Sciatic nerve (tissue), 2 donors: ENCODE data around the gene ANKRD1. TPM values are rescaled to one million over a fixed set of nuclear protein-coding genes. Genes with fewer than 3 reads are reported as not detected.
"Not testable (repeated sequence)": the region's sequence is repeated elsewhere in the genome, so short reads cannot be mapped to it uniquely, and the experiment has no call there.

Experiments
- ATAC-seq: fragments of 200-7000 bp; cut with Tn5 transposase; one replicate; pipeline ENCODE4 v1.9.1; 2020; ENCODE audit warnings: mild to moderate bottlenecking, moderate library complexity
- DNase-seq: peaks from one replicate; pipeline ENCODE4 v3.0.0-alpha.2; 2020; ENCODE audit warnings: low spot score
- intact Hi-C: fragments of 100-400 bp; cut with DNase I; formaldehyde crosslinking; loops from one replicate; pipeline ENCODE4 v1.14.2; 2022
- total RNA-seq: library from RNA; stranded (reverse); fragmentation: NEBNext Ultra II Directional; extraction: Animal tissue kit (Norgen Biotek cat#: 25700); gene quantifications from one replicate; pipeline ENCODE4 v1.2.1, GENCODE V29; 2021
- donor health status: DM: no; HTN: no; CAD: no.
- donor health status: DM: no; HTN: no; CAD: no.

ANKRD1 gene
- 0.36 TPM for total RNA-seq

GRCh38 chr10:90920986-90921666 lies at the start of gene ANKRD1:
Gene ANKRD1 (minus strand): TSS chr10:90921087. CDS start chr10:90921027, 60 bp downstream.
- ATAC-seq (no peak), DNase-seq (no peak)
- intact Hi-C loops: no loop called here

- DNase-seq (no peak), ATAC-seq (no peak)
- intact Hi-C loops: no loop called here
Measured at GRCh38 chr10:90969947-90970673, 49.2 kb upstream of the ANKRD1 start.

- ATAC-seq (no peak), DNase-seq (no peak)
- intact Hi-C loops: no loop called here
Measured at GRCh38 chr10:90969121-90969534, 48.2 kb upstream of the ANKRD1 start.

- DNase-seq (no peak), ATAC-seq (no peak)
- intact Hi-C loops: no loop called here
Measured at GRCh38 chr10:90968328-90969081, 47.6 kb upstream of the ANKRD1 start.

GRCh38 chr10:90967865-90968264 lies 47.0 kb upstream of the ANKRD1 start:
- intact Hi-C loops: no loop called here
- ATAC-seq (no peak), DNase-seq (no peak)

- intact Hi-C loops: no loop called here
Measured at GRCh38 chr10:90966146-90966545, 45.3 kb upstream of the ANKRD1 start.

GRCh38 chr10:90965720-90966119 lies 44.8 kb upstream of the ANKRD1 start:
- intact Hi-C loops: no loop called here
- DNase-seq (no peak), ATAC-seq (peak; percentile 47)

More at GRCh38 chr10:90966146-90966545, 45.3 kb upstream of the ANKRD1 start:
- ATAC-seq (peak; percentile 47), DNase-seq (no peak)

- peak; percentile 74 for ATAC-seq
- intact Hi-C loops: no loop called here
Measured at GRCh38 chr10:90964781-90965465, 44.0 kb upstream of the ANKRD1 start.

GRCh38 chr10:90963331-90963730 lies 42.4 kb upstream of the ANKRD1 start:
- intact Hi-C loops: no loop called here
- DNase-seq (no peak), ATAC-seq (no peak)

More at GRCh38 chr10:90964781-90965465, 44.0 kb upstream of the ANKRD1 start:
- DNase-seq: no peak

- peak; percentile 32 for ATAC-seq
- intact Hi-C loops: no loop called here
- DNase-seq: no peak
Measured at GRCh38 chr10:90960355-90960814, 39.5 kb upstream of the ANKRD1 start.

- ATAC-seq (no peak), DNase-seq (no peak)
- intact Hi-C loops: no loop called here
Measured at GRCh38 chr10:90959826-90960225, 38.9 kb upstream of the ANKRD1 start.

- no peak for ATAC-seq
- intact Hi-C loops: no loop called here
- DNase-seq: no peak
Measured at GRCh38 chr10:90958781-90959180, 37.9 kb upstream of the ANKRD1 start.

- no peak for DNase-seq
- intact Hi-C loops: no loop called here
- no peak for ATAC-seq
Measured at GRCh38 chr10:90947030-90947960, 26.4 kb upstream of the ANKRD1 start.

- DNase-seq: no peak
- no peak for ATAC-seq
- intact Hi-C loops: no loop called here
Measured at GRCh38 chr10:90945491-90946070, 24.7 kb upstream of the ANKRD1 start.

GRCh38 chr10:90944749-90945148 lies 23.9 kb upstream of the ANKRD1 start:
- no peak for ATAC-seq
- intact Hi-C loops: no loop called here
- no peak for DNase-seq

GRCh38 chr10:90942980-90943379 lies 22.1 kb upstream of the ANKRD1 start:
- intact Hi-C loops, ATAC-seq, DNase-seq: not testable (repeated sequence)

- no peak for ATAC-seq
- no peak for DNase-seq
- intact Hi-C loops: no loop called here
Measured at GRCh38 chr10:90939648-90940047, 18.8 kb upstream of the ANKRD1 start.

- ATAC-seq (no peak), DNase-seq (no peak)
- intact Hi-C loops: no loop called here
Measured at GRCh38 chr10:90939116-90939515, 18.2 kb upstream of the ANKRD1 start.
